NAMALWA (cell line): ENCODE data around the gene KCNJ4.

Experiments
- DNase-seq: peaks from one replicate; pipeline ENCODE4 v3.0.0-alpha.2; 2015; ENCODE audit warnings: low spot score

The KCNJ4 gene

GRCh38 chr22:38455076-38455529 is at the start of gene KCNJ4:
Gene KCNJ4, minus strand, starts transcription at chr22:38455199. Its CDS starts 27,067 bp downstream, at chr22:38428132.
- DNase-seq = no peak

GRCh38 chr22:38503021-38503420 is 48.0 kb upstream of the KCNJ4 start:
- no peak for DNase-seq

DNA sequence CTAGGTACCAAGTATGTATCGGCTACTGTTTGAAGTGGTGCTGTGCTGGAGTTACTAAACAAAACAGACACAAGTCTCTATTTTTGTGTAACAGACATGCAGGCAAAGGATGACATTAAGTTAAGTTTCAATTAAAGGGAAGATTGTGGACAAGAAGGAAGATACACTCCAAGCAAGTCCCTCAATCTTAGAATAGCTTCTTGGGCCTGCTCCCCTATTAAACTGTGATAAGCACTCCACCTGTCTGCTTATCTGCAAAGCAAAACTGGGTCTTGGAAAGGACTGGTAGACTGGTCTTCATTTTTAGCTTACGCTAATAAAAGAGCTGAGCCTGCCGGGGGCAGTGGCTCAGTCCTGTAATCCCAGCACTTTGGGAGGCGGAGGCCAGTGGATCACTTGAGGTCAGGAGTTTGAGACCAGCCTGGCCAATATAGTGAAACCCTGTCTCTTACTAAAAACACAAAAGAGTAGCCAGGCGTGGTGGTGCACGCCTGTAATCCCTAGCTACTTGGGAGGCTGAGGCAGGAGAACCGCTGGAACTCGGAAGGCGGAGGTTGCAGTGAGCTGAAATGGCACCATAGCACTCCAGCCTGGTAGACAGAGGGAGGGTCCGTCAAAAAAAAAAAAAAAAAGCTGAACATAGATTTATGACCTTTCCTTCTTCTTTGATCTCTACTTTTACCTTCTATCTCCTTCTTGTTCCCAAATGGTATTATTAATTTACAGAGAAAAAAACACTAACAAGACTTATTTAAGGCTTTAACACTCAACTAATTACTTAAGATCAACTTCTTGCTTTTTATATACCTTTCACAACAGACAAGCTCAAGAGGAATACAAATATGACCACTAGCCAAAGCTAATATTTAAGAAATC is 47.0 kb upstream of the KCNJ4 start:
- no peak for DNase-seq

DNA sequence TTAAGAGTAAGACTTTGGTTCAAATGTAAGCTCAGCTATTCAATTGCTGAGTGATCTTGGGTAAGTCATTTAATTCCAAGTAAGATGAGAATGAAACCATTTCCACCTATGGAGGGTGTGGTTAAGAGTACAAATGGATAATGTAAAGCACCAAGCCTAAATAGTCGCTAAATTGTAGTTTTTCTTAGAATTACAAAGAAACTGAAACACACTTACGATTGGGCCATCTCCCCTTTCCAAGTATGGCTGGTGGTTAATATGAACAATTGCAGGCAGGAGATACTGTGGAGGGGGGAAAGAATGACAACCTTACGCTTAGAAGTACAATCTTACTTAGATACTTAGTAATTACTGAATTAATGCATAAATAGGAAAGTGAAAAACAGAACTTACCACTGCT is 42.9 kb upstream of the KCNJ4 start:
- DNase-seq = no peak

DNA sequence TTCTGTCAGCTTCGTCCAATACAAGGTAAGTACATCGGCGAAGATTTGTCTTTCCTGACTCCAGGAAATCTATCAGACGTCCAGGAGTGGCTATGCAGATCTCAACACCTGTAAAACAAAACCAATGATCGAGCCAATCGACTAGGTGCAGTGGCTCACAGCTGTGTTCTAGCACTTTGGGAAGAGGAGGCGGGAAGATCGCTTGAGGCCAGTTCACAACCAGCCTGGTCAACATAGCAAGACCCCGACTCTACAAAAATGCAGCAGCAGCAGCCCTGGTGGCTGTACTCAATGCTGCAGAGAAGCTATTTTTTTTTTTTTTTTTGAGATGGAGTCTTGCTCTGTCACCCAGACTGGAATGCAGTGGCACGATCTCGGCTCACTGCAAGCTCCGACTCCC is 39.9 kb upstream of the KCNJ4 start:
- DNase-seq = no peak

GRCh38 chr22:38494498-38494897 is 39.5 kb upstream of the KCNJ4 start:
- DNase-seq = no peak

- DNase-seq = no peak
Measured at GRCh38 chr22:38491707-38492348, 36.8 kb upstream of the KCNJ4 start.

DNA sequence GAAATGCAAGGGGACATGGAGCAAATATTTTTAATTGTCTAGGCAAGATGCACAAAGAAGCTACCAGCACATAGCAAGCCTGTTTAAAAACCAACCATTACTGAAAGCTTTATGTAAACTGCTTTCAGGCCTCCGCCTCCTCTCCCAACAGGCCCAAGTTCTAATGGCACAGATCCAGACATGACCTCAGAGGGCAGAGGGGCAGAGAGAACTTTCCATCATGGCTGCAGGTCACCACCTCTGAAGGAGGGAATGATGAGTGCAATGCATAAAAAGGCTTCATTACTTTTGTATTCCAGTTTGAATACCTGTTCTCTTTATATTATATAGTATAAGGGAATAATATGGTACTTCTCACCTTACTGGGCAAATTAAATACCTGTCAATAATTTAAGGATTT is 35.9 kb upstream of the KCNJ4 start:
- DNase-seq = no peak

DNA sequence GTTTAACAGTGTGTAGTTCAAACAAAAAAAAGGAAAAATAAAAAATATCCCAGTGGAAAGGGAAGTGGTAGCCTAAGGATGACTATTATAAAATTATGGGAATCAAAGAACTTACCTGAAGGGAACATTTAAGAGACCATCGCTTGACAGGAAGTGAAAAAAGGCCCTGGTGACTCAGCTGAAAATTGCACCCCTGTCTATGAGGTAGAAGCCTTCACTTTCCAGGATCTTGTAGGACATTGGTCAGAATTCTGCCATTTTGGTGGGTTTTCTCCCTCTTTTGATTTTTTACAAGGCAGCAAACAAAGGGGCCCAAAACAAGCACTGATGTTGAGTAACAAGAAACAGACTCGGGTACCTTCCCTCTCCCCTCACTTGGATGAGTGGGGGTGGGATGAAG is 35.5 kb upstream of the KCNJ4 start:
- DNase-seq = no peak

GRCh38 chr22:38489561-38490145 is 34.7 kb upstream of the KCNJ4 start:
- DNase-seq = no peak

DNA sequence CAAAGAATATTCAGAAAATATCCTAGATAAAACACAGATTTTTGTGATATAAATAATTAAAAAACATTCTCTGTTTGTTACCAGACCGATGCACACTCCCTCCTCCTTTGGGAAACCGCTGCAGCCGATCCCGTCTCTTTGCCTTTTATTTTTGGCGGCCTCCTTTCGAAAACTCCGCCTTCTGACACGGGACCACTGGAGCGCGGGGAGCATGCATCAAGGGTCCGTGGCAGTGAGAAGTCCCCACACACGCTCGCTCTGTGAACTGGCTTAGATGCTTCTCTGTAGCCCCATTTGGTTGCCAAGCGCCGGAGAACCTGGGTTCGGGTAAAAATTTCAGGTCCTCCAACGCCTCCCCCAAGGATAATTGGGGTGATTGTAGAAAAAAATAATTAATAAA is 34.1 kb upstream of the KCNJ4 start:
- no peak for DNase-seq

DNA sequence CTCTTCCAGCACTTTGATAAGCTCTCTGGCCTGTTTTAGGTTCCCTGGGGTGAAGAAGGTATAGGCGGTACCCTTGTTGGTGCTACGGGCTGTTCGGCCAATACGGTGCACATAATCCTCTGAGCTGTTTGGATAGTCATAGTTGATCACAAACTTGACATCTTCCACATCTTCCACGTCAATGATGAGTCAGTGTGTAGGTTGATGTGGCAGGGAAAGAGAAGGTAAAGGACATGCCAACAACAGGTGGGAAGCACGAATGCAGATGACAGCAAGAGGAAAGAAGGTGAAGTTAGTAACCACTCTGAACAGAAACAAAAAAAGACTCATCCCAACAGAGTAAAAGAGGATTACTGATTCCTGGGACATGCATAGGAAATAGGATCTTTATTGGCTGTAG is 32.9 kb upstream of the KCNJ4 start:
- DNase-seq = no peak

- no peak for DNase-seq
Measured at GRCh38 chr22:38485783-38486182, 30.8 kb upstream of the KCNJ4 start.

GRCh38 chr22:38484244-38484643 is 29.2 kb upstream of the KCNJ4 start:
- no peak for DNase-seq

- DNase-seq = no peak
Measured at GRCh38 chr22:38482662-38483308, 27.8 kb upstream of the KCNJ4 start.

DNA sequence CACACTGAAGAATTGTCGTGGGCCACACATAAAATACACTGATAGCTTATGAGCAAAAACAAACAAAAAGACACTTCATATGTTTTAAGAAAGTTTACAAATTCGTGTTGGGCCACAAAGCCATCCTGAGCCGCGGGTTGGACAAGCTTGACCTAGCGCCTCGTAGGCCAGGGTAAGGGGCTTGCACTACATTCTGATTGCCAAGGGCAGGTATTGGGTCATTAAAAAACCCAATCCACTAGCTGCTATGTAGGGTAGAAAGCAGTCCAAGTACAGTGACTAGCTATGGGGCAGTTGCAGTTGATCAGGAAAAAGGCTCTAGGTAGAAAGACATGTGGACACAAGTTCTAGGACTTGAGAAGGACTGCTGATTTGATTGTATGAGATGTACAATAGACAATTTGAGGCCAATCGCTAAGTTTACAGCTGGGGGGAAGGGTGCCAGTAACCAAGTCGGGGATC is 26.9 kb upstream of the KCNJ4 start:
- DNase-seq = no peak

- no peak for DNase-seq
Measured at GRCh38 chr22:38481162-38481870, 26.3 kb upstream of the KCNJ4 start.

- DNase-seq = no peak
Measured at GRCh38 chr22:38479096-38479837, 24.3 kb upstream of the KCNJ4 start.

DNA sequence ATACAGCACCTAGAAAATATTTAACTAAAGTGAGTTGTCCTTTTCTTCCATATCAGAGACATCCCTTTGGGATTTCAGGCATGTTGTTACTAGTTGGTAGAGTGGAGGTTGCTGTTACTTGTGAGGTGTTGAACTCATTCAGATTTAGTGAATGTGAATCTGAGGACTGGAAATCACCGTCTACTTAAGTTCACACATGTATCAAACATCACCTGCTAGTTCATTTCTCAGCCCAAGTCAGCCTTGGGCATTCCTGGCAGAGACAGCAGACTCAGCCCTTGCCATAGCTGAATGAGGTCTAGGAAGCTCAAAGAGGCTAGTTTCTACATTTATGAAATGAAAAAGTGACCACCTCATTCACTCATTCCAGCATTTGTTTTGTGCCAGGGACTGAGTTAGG is 22.6 kb upstream of the KCNJ4 start:
- DNase-seq = no peak

- no peak for DNase-seq
Measured at GRCh38 chr22:38474003-38474607, 19.1 kb upstream of the KCNJ4 start.

GRCh38 chr22:38471237-38471636 is 16.2 kb upstream of the KCNJ4 start:
- no peak for DNase-seq
